Stimulated activated CD4-positive, alpha-beta T cell treated with anti-CD3 and anti-CD28 coated beads, Interleukin-1b, Interleukin-23, amount 100 ng/mL, for 1 hour (primary cell): ENCODE data around the gene MTA2.

ENCODE experiments used
- DNase-seq, 2 donors: peaks; one replicate each; pipeline ENCODE4 v3.0.0-alpha.2; 2020; ENCODE audit warnings: low read depth in 2 of 2

Gene MTA2

GRCh38 chr11:62612366-62613290 is 11.0 kb upstream of the MTA2 start, which contains the start of the genes EML3 and ROM1:
Gene EML3 (minus strand): TSS chr11:62612775. CDS start chr11:62612457, 318 bp downstream.
Gene ROM1 (plus strand): TSS chr11:62613257. CDS start chr11:62613282, 25 bp downstream.
- peak; percentile 78 to 79 for DNase-seq

DNA sequence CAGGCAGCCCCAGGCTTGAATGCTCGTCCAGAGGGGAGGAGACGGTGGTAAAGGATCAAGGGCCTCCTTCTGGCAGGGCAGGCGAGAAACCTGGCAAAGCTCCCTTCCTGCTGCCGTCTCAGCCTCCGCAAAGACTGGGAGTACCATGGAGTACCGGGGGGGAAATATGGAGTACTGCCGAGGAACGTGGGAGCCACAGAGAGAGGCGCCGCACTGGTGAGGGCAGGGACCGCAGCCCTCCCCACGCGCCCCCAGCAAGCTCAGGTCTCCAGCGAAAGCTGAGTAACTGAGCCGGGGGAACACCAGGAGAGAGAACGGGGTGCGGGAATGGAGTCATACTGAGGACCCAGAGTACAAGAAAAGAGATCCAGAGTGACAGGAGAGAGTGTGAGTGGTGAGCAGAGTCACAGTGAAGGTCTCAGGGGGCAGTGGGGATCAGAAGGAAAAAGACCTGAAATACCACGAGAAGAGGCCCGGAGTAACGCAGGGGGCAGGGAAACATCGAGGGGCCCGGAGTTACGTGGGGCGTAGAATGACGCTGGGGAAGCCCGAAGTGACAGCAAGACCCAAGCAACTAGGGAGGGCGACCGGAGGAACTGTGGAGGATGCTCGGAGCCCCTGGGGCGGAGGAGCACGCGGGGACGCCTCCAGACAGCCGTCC is 10.2 kb upstream of the MTA2 start:
- no peak for DNase-seq

DNA sequence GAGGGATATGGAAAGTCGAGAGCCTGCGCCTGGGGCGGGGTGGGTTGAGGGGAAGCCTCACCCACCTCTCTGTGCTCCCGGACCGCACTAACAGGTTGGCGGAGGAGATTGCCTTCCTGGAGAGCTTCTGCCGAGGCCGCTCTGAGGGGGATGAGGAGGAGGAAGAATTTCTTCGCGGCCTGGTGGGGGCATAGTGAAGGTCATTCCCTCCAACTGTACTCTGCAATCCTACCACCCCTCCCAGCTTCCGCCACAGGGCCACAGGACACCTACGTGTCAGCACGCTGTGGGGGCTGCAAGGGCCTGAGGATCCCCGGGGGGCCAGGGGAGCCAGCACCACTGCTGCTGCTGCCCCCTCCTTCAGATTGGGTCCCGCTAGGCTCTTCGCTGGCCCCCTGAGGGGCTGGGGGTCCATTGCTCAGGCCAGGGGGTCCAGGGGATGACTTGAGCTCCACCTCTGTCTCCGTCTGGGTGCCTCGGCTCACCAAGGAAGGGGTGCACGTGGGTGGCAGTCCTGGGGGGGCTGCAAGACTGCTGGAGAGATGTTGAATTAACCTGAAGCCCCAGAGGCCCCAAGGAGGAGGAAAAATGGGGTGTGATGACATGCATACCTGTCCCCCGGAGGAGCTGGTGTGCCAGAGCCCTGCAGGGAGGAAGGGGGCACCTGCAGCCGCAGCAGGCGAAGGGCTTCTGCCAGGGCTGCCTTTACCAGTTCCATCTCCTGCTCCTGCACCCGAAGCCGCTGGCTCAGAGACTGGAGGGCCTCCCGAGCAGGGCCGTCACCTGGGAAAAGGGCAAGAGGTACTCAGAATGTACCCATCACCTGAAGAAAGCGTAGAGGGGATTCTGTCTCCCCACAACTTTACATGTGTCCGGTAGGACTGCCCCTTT is 9.4 kb upstream of the MTA2 start:
- no peak for DNase-seq

- no peak for DNase-seq
These were observed 8.7 kb upstream of the MTA2 start for GRCh38 chr11:62610403-62610802.

GRCh38 chr11:62608776-62609175 is 7.1 kb upstream of the MTA2 start:
- no peak for DNase-seq

- DNase-seq: no peak
These were observed 6.0 kb upstream of the MTA2 start for GRCh38 chr11:62607714-62608113.

DNA sequence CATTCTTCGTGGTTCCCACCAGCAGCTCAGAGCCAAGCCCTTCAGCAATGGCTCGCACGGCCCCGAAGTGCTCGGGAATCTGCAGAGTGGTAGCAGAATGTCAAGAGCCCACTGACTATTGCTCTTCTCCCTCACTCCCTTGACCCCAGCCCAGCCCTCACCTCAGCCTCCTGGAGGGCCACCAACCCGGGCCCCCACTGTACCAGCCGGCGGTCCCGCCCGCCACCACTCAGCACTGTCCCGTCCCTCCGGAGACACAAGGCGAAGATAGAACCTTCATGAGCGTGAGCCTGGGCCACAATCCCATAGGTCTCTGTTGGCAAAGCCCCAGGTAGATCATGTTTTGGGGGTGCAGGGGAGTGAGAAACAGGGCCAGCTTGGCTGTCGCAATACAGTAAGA is 4.2 kb upstream of the MTA2 start:
- DNase-seq: no peak

- no peak for DNase-seq
These were observed 3.8 kb upstream of the MTA2 start for GRCh38 chr11:62605467-62605866.

GRCh38 chr11:62604460-62605120 is 2.9 kb upstream of the MTA2 start:
- no peak for DNase-seq

DNA sequence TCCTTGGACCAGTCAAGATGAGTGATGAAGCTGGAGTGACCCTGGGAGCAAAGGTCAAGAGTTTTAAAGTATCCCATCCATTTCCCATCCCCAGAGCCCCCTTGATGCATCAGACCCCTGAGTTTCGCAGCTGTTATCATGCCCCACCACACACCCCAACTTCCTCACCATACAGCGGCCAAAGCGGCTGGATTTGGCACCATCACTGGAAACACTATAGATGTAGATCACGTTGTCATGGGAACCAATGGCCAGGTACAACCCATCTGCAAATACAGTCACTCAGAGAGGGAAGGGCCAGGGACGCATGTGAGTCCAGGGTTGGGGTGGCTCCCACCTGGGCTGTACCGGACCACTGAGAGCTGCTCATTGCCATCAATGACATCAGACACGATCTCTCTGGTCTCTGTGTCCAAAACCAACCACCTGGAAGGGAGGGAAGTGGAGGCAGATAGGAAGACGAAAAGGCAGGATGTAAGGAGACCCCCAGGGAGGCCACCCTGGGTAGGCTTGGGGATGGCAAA is 2.2 kb upstream of the MTA2 start:
- no peak for DNase-seq

DNA sequence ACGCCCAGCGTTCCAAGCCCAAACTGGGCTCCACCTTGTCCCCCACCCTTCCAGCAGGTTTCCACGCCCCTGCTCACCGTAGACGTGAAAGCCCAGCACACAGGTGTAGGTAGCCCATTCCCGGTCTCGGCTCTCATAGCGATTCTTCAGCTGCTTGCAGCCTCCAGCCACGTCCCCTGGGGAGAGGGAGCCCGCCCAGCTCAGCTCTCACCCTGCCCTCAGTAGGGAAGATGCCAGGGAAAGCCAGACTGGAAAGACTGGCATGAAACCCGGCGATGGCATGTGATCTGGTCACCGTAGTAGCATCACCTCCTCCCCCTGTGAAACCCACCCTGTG is 1.4 kb upstream of the MTA2 start:
- DNase-seq: no peak

DNA sequence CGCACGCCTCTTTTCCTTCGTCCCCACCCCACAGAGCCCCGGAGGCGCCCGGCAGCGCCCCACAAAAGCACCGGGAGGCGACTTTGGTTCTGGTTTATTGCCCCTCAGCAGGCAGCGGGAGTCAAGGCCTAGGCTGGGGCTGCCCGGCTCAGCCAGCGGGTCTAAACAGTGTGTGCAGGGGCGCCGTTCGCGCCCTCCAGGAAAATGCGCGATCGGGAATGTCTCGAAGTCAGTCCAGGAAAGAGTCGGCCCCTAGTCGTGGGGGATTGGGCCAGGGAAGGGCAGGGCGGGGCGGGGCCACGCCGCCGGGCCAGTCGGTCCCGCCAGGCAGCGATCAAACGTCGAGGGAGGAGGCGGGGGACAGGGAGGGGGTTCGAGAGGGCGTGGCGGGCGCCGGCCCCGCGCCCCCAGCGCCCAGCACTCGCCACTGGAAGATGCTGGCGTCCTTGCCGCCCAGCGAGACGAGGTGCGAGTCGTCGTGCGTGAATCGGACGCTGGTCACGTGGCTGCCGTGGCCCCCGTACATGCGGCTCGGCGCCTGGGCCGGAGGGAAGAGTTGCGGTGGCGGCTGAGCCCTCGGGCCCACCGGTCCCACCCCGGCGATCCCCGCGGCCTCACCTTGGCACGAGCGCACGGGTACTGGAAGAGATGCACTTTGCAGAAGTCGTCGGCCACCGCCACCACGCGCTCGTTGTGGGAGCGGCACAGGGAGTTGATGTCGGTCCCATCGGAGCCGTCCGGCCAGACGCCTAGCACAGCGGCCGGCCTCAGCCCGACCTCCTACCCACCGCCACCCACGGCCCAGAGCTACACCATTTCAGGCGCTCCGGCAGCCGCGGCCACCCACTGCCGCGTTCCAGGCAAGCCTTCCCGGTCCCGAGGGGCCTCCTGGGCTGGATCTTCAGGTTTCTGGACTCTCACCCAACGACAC is 741 bp upstream of the MTA2 start:
- no peak for DNase-seq

- DNase-seq: no peak
These were observed 618 bp downstream of the MTA2 start for GRCh38 chr11:62601122-62601371.

DNA sequence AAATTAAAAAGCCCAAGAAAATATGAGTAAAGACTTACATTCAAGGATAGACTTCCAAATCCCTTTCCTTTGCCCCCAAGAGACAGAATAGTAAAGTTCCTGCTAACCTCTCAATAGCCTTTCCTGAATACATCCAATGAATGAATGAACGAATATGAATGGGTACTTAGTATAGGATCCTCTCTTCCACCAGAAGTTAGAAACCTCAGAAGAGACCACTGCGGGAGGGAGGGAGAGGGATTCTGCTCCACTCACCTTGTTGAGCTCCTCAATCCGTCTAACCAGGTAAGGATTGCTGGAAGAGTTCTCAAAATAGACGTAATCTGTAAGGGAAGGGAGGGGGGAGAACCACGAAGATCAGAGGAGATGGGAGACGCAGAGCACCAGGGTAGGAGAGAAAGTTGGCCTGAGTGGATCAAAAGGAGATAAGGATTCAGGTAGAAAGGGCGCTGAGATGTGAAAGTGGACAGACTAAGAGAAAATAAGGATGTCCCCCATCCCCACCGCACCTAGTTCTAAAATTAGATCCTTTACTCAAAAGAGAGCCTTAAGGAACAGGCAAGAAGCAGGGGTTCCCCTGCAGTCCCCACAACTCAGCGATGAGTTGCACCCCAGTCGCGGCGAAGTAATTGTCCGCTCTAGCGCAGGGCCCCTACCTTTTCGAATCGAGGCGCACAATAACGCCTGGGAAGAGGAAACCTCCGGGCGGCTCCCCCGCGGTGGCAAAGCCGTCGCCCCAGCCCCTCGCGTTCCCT is 1.1 kb downstream of the MTA2 start:
- DNase-seq: no peak

GRCh38 chr11:62599901-62600300 is 1.8 kb downstream of the MTA2 start:
- no peak for DNase-seq

- peak; percentile 87 to 93 for DNase-seq
These were observed 2.5 kb downstream of the MTA2 start for GRCh38 chr11:62599069-62599696.

GRCh38 chr11:62595124-62595523 is 6.5 kb downstream of the MTA2 start:
- DNase-seq: no peak

DNA sequence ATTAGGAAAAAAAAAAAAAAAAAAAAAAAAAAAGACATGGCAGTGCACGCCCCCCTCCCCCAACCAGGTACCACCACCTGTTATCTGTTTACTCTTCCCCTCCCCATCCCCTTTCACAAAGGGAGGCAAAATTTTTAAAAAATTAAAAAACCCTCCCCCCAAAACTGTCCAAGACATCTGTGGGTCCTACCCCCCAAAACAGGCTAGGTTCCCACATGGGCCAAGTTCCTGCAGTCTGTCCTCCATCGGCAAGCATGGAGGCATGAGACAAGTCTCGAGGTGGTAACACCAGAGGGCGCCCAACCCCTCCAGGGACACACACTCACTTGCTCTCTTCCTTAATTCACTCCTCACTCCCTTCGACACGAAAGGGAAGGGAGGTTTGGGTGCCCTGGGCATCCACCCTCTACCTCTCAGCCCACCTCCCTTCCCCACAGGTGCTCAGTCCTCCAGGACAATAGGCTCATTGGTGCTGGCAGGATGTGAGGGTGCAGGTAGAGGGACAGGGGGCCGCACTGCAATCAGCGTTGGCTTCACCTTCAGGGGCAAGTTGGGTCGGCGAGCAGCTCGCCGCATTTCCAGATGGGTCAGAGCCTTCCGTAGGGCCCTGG is 8.1 kb downstream of the MTA2 start:
- peak; percentile 42 to 62 for DNase-seq

DNA sequence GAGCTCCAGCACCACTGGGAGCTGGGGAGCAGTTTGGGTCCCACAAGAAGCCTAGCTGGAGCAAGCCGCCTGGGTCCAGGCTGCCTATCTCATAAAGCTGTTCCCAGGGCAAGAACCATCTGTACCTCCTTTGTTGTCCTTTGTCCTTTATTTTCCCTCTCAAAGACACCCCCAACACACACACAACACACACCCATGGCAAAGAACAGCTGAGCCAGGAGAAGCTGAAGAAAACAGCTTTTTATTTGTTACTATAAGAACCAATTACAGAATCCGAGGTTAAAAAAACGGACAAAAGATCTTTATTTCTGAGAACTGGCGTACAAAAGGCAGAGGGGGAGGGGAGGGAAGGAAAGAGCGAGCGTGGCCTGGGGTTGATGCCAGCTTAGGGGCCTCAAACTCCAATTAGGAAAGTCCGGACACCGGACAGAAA is 8.7 kb downstream of the MTA2 start:
- no peak for DNase-seq
